Fibroblast of mammary gland (primary cell): ENCODE measurements around the gene EBF4.
A peak's percentile ranks its signal among the peaks of the same experiment; 100 is the strongest.

ENCODE experiments used
- DNase-seq: peaks from one replicate; pipeline ENCODE4 v3.0.0-alpha.2; 2010; ENCODE audit warnings: low read depth
- H3K4me3 ChIP-seq: 2 replicates; pipeline ENCODE4 v1.5.1; 2011; ENCODE audit warnings: low read depth, mild to moderate bottlenecking, low read length, moderate library complexity; ENCODE audit not compliant: control insufficient read depth
- CTCF ChIP-seq: conservative IDR thresholded peaks from 2 replicates; pipeline ENCODE4 v1.5.1; 2011; ENCODE audit warnings: low read depth, low read length, inconsistent platforms; ENCODE audit not compliant: control insufficient read depth, insufficient read depth

Gene EBF4

GRCh38 chr20:2692036-2692885 is at the start of gene EBF4:
Gene EBF4 (plus strand): TSS chr20:2692780. CDS start chr20:2693646, 866 bp downstream.
- no peak for TF ChIP-seq CTCF
- no peak within 1 kb of the TSS for H3K4me3 ChIP-seq
- DNase-seq = peak; percentile 15

GRCh38 chr20:2643708-2644107 is 48.9 kb upstream of the EBF4 start:
- H3K4me3 ChIP-seq = no peak overlapping the region
- no peak for DNase-seq
- no peak for TF ChIP-seq CTCF

GRCh38 chr20:2651772-2652723 is 40.5 kb upstream of the EBF4 start, which contains the start of gene NOP56:
Gene NOP56 (plus strand): TSS chr20:2652632. CDS start chr20:2652661, 29 bp downstream.
- peak within 1 kb of the TSS; percentile 100 for H3K4me3 ChIP-seq
- TF ChIP-seq CTCF = no peak
- DNase-seq = peak; percentile 86

GRCh38 chr20:2652724-2653555 is 39.6 kb upstream of the EBF4 start:
- no peak for TF ChIP-seq CTCF
- no peak for DNase-seq
- H3K4me3 ChIP-seq = peak overlapping the region; percentile 100

- peak; percentile 12 for DNase-seq
- no peak for TF ChIP-seq CTCF
- H3K4me3 ChIP-seq = peak overlapping the region; percentile 100
Measured at GRCh38 chr20:2653556-2654383, 38.8 kb upstream of the EBF4 start.

- DNase-seq = no peak
- peak overlapping the region; percentile 100 for H3K4me3 ChIP-seq
- TF ChIP-seq CTCF = no peak
Measured at GRCh38 chr20:2654384-2654822, 38.2 kb upstream of the EBF4 start.
